Small intestine (tissue), 7 donors: Measurements from ENCODE around the gene NRP2. TPM values are rescaled to one million over a fixed set of nuclear protein-coding genes. Genes with fewer than 3 reads are reported as not detected.

Experiments
- DNase-seq, 2 donors: peaks; one replicate each; pipeline versions ENCODE4 v3.0.0 to v3.0.0-alpha.2; 2013
- FAIRE-seq: peaks from 2 replicates; lab custom pipeline; 2012; peaks lifted over from hg19 to GRCh38; lab: Jason Lieb, UNC
- H3K27ac ChIP-seq, 3 donors: one replicate each; pipeline ENCODE4 v1.5.1; 2013; ENCODE audit warnings: low read length in 2 of 3, mild to moderate bottlenecking in 2 of 3, control low read depth in 1 of 3, inconsistent platforms in 1 of 3, low read depth in 1 of 3, moderate library complexity in 1 of 3
- H3K27me3 ChIP-seq, 3 donors: one replicate each; pipeline ENCODE4 v1.6.1; 2013; ENCODE audit warnings: low read length in 3 of 3, inconsistent platforms in 1 of 3; ENCODE audit not compliant: control insufficient read depth in 3 of 3, insufficient read depth in 3 of 3
- H3K36me3 ChIP-seq, 3 donors: one replicate each; pipeline ENCODE4 v1.6.1; 2013; ENCODE audit warnings: low read length in 3 of 3, inconsistent platforms in 1 of 3, low read depth in 1 of 3, mild to moderate bottlenecking in 1 of 3, moderate library complexity in 1 of 3; ENCODE audit not compliant: control insufficient read depth in 3 of 3, insufficient read depth in 2 of 3
- H3K4me1 ChIP-seq, 3 donors: one replicate each; pipeline ENCODE4 v1.6.1; 2013; ENCODE audit warnings: low read length in 2 of 3, inconsistent platforms in 1 of 3, low read depth in 1 of 3, mild to moderate bottlenecking in 1 of 3, moderate library complexity in 1 of 3; ENCODE audit not compliant: control insufficient read depth in 3 of 3, insufficient read depth in 2 of 3
- H3K4me3 ChIP-seq, 3 donors: one replicate each; pipeline ENCODE4 v1.5.1; 2013; ENCODE audit warnings: low read length in 3 of 3, control low read depth in 1 of 3, inconsistent platforms in 1 of 3, low read depth in 1 of 3, mild to moderate bottlenecking in 1 of 3, moderate library complexity in 1 of 3
- H3K9me3 ChIP-seq, 2 donors: one replicate each; pipeline ENCODE4 v1.6.1; 2013; ENCODE audit warnings: low read depth in 1 of 2, low read length in 1 of 2; ENCODE audit not compliant: control insufficient read depth in 2 of 2, insufficient read depth in 1 of 2
- WGBS, 3 donors: extraction: QIAGEN DNeasy Blood & Tissue Kit; methylation state at CpG; one replicate each; pipeline ENCODE4 v1.1.7; 2013; 5-methylcytosine and 5-hydroxymethylcytosine counted together
- polyA plus RNA-seq, 4 donors: library from polyadenylated mRNA; stranded (reverse) in 3 of 4; unstranded in 1 of 4; fragments of 200-250 nt in 3 of 4; fragments of 120-200 nt in 1 of 4; gene quantifications; one replicate each; pipeline versions ENCODE4 v1.2.1 to v1.2.3, GENCODE V29; 2013
- donor health status: healthy with polysubstance abuse.
- donor health status: control.
- donor health status: control.
- donor health status: Bipolar disorder and iron deficiency.
- donor health status: healthy.

NRP2 gene
- polyA plus RNA-seq, 4 donors: 0.81 to 9.6 (median 4.9) TPM

DNA sequence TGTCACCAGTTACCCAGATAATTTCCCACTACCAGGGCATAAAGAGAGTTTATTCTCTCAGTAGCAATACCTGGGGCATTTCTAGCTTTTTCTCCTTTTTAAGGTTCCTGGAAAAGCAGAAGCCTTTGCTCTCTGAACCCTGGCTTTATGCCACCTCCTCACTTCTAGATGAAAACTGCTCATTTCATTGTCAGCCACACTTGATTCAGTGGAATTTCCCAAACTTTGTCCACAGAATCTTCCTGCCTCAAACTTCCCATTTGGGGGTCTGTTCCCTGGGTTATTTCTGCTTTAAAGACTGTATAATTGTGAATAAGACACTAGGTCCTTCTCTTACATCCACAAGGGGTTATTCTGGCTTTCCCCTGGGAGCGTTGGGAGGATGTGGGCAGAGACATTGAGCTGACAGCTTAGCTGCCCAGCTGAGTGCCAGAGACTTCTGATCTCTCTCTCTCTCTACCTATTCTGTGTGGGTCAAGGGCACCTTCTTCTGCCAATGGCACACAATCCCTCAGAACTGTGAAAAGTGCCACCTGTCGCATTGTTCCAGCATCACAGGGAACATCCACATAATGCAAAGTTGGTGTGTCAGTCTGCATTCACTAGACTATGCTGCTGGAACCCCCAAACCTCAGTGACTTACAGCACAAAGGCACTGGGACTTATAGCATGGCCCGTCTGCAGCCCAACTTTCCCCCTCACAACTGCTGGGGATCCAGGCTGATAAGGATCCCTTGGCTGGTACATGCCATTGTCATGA is 19.9 kb upstream of the NRP2 start:
- Histone ChIP-seq H3K36me3 (no peaks in the 10 kb centered on the region), H3K9me3 (no peaks in the 10 kb centered on the region), H3K27ac (no peak overlapping the region), H3K4me3 (no peak overlapping the region), H3K4me1 (no peaks in the 10 kb centered on the region), H3K27me3 (no peaks in the 10 kb centered on the region)
- DNase-seq (no peak), FAIRE-seq (no peak)
- 78 to 93% (median 85%) methylated on average over 3 of the region's 3 CpGs for WGBS, 3 donors

GRCh38 chr2:205665791-205666190 is 16.5 kb upstream of the NRP2 start:
- no peak overlapping the region for H3K27ac ChIP-seq
- no peak overlapping the region for H3K4me3 ChIP-seq
- H3K9me3 ChIP-seq: no peaks in the 10 kb centered on the region
- no peak for DNase-seq
- H3K4me1 ChIP-seq: no peaks in the 10 kb centered on the region
- H3K27me3 ChIP-seq: no peaks in the 10 kb centered on the region
- FAIRE-seq: no peak
- WGBS, 3 donors: 62 to 80% (median 65%) methylated on average over 2 of the region's 2 CpGs
- no peaks in the 10 kb centered on the region for H3K36me3 ChIP-seq

GRCh38 chr2:205670292-205670691 is 12.0 kb upstream of the NRP2 start:
- no peaks in the 10 kb centered on the region for H3K27me3 ChIP-seq

GRCh38 chr2:205673312-205673711 is 9.0 kb upstream of the NRP2 start:
- 17 to 49% (median 37%) methylated on average over 1 of the region's 1 CpG for WGBS, 3 donors
- H3K9me3 ChIP-seq: no peaks in the 10 kb centered on the region
- peaks cover 0 to 6% (median 0%) of the 10 kb centered on the region in 3 donors for H3K4me1 ChIP-seq
- DNase-seq (no peak), FAIRE-seq (no peak)
- no peak overlapping the region for H3K27ac ChIP-seq
- no peaks in the 10 kb centered on the region for H3K27me3 ChIP-seq
- H3K4me3 ChIP-seq: no peak overlapping the region
- H3K36me3 ChIP-seq: no peaks in the 10 kb centered on the region

More at GRCh38 chr2:205670292-205670691, 12.0 kb upstream of the NRP2 start:
- FAIRE-seq: no peak
- no peak overlapping the region for H3K4me3 ChIP-seq
- H3K4me1 ChIP-seq: no peaks in the 10 kb centered on the region
- no peaks in the 10 kb centered on the region for H3K9me3 ChIP-seq
- no peak for DNase-seq
- no peak overlapping the region for H3K27ac ChIP-seq
- 85 to 88% (median 87%) methylated on average over 2 of the region's 2 CpGs for WGBS, 3 donors
- no peaks in the 10 kb centered on the region for H3K36me3 ChIP-seq

GRCh38 chr2:205675861-205676516 is 6.3 kb upstream of the NRP2 start:
- DNase-seq (peak; percentile 67 to 72), FAIRE-seq (no peak)
- H3K4me3 ChIP-seq: no peak overlapping the region

GRCh38 chr2:205678541-205679142 is 3.7 kb upstream of the NRP2 start:
- FAIRE-seq: no peak

More at GRCh38 chr2:205675861-205676516, 6.3 kb upstream of the NRP2 start:
- Histone ChIP-seq H3K27me3 (no peaks in the 10 kb centered on the region), H3K4me1 (peaks cover 0 to 19% (median 0%) of the 10 kb centered on the region in 3 donors), H3K9me3 (no peaks in the 10 kb centered on the region), H3K27ac (no peak overlapping the region), H3K36me3 (no peaks in the 10 kb centered on the region)
- 40 to 43% (median 41%) methylated on average over 7 of the region's 7 CpGs for WGBS, 3 donors

DNA sequence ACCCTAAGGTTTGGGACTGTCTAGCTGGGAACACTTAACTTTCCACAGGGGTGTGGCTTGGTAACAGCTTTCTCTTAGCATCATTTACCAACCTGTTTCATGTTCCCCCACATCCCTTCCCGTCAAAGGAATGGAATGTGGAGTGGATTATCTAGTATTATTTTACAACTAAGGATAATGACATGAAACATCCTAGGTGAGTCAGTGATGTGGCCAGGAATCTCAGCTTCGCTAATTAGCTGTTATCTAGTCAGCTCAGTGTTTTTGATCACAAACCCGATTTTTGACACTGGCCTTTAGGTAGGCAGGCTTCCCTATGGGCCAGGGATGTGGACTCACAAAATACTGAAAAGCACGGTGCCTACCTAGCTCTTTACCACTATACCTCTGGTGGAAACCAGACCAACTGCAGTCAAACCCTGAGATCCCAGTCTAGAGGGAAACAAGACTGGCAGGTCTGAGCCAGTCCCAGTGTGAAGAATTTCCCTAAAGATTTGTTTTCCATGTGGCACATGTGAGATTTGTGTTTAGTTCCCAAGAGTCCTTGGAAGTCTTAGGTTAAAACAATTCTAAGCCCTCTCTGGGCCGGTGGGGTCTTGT is 2.8 kb upstream of the NRP2 start:
- no peaks in the 10 kb centered on the region for H3K9me3 ChIP-seq
- peaks cover 0 to 32% (median 0%) of the 10 kb centered on the region in 3 donors for H3K4me1 ChIP-seq
- H3K36me3 ChIP-seq: no peaks in the 10 kb centered on the region
- H3K27ac ChIP-seq: no peak overlapping the region
- WGBS, 3 donors: 46 to 65% (median 50%) methylated on average over 5 of the region's 5 CpGs
- no peak overlapping the region for H3K4me3 ChIP-seq
- peaks cover 0 to 29% (median 12%) of the 10 kb centered on the region in 3 donors for H3K27me3 ChIP-seq
- no peak for DNase-seq
- FAIRE-seq: no peak

More at GRCh38 chr2:205678541-205679142, 3.7 kb upstream of the NRP2 start:
- Histone ChIP-seq H3K4me1 (peaks cover 0 to 30% (median 0%) of the 10 kb centered on the region in 3 donors), H3K27me3 (peaks cover 0 to 20% (median 12%) of the 10 kb centered on the region in 3 donors), H3K4me3 (no peak overlapping the region), H3K36me3 (no peaks in the 10 kb centered on the region), H3K9me3 (no peaks in the 10 kb centered on the region), H3K27ac (no peak overlapping the region)
- WGBS, 3 donors: 11 to 65% (median 26%) methylated on average over 9 of the region's 9 CpGs
- DNase-seq: peak in 1 of 2 donors; percentile 59

- Histone ChIP-seq H3K27ac (no peak overlapping the region), H3K9me3 (no peaks in the 10 kb centered on the region), H3K4me3 (no peak overlapping the region), H3K4me1 (peaks cover 0 to 37% (median 0%) of the 10 kb centered on the region in 3 donors), H3K36me3 (no peaks in the 10 kb centered on the region), H3K27me3 (peaks cover 3 to 35% (median 14%) of the 10 kb centered on the region in 3 donors)
- peak; percentile 66 to 70 for DNase-seq
- FAIRE-seq: no peak
- 33 to 39% (median 37%) methylated on average over 3 of the region's 3 CpGs for WGBS, 3 donors
These were observed 2.2 kb upstream of the NRP2 start for GRCh38 chr2:205680067-205680466.
